ENCODE data around the gene MAGI1. TPM values are rescaled to one million over a fixed set of nuclear protein-coding genes. Genes with fewer than 3 reads are reported as not detected.

Gene MAGI1
- total RNA-seq, 2 donors from 2014 or later = 38.6 to 45.1 TPM

DNA sequence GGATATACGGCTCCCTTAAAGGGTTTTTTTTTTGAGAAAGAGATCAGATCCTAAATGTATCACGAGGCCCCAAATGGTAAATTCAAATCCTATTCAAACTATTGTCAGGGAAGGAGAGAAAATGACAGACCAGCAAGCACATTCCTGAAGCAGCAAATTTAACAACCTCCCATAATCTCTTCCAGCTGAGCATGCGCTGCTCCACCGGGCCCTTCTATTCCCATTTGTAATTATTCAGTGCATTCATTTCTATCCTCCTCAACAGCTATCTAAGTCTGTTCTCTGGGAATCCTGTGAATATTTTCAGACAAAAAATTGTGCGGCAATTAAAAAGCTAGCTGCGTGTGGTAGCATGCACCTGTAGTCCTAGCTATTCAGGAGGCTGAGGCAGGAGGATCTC lies 43.2 kb downstream of the MAGI1 start:
- Mint-ChIP-seq H3K36me3 (ENCODE audit: low read depth) (peaks cover 3% of the 10 kb centered on the region), H3K27me3 (ENCODE audit: insufficient read depth) (no peaks in the 10 kb centered on the region), H3K9me3 (no peaks in the 10 kb centered on the region), H3K27ac (no peak overlapping the region), H3K4me3 (no peak overlapping the region), H3K4me1 (peaks cover 26% of the 10 kb centered on the region)
- Histone ChIP-seq H3K27me3 (ENCODE audit: control insufficient read depth, insufficient read depth, low read length, poor library complexity, severe bottlenecking) (no peaks in the 10 kb centered on the region), H3K27ac (ENCODE audit: low read depth, low read length) (no peak overlapping the region), H3K9me3 (ENCODE audit: control insufficient read depth, low read length) (no peaks in the 10 kb centered on the region), H3K9ac (ENCODE audit: extremely low read depth, low read length, poor library complexity, severe bottlenecking) (no peak overlapping the region), H3K4me3 (ENCODE audit: low read length) (no peak overlapping the region), H3K36me3 (ENCODE audit: control insufficient read depth, insufficient read depth, low read length) (peaks cover 4% of the 10 kb centered on the region), H3K4me1 (ENCODE audit: control insufficient read depth, insufficient read depth, low read length) (peaks cover 5% of the 10 kb centered on the region)
- 92% methylated on average over 4 to 6 of the region's 6 CpGs for WGBS, 2 experiments (ENCODE audit: insufficient coverage in 1 of 2, insufficient read length in 1 of 2)
- TF ChIP-seq, protein P1, sequence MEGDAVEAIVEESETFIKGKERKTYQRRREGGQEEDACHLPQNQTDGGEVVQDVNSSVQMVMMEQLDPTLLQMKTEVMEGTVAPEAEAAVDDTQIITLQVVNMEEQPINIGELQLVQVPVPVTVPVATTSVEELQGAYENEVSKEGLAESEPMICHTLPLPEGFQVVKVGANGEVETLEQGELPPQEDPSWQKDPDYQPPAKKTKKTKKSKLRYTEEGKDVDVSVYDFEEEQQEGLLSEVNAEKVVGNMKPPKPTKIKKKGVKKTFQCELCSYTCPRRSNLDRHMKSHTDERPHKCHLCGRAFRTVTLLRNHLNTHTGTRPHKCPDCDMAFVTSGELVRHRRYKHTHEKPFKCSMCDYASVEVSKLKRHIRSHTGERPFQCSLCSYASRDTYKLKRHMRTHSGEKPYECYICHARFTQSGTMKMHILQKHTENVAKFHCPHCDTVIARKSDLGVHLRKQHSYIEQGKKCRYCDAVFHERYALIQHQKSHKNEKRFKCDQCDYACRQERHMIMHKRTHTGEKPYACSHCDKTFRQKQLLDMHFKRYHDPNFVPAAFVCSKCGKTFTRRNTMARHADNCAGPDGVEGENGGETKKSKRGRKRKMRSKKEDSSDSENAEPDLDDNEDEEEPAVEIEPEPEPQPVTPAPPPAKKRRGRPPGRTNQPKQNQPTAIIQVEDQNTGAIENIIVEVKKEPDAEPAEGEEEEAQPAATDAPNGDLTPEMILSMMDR (conservative IDR thresholded peaks at IDR 0.05) = no peak
- no peak for DNase-seq

DNA sequence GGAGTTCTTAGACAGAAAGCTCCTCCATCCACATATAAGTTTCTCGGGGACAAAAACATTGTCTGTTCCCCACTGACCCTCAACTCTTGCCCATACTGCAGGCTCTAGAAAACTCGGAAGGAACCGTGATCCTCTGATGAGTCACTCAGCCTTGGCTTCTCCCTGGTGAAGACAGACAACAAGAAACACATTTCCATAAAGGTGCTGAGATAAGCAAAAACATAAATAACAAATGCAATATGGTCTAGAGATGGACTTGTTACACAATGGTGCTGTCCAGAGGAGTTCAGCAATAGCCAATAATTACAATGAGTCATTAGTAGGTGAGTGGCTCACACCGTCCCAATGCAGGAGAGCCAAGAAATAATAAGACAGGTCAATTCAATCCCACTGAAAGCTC lies 43.7 kb downstream of the MAGI1 start:
- Mint-ChIP-seq H3K4me1 (peaks cover 26% of the 10 kb centered on the region), H3K27me3 (ENCODE audit: insufficient read depth) (no peaks in the 10 kb centered on the region), H3K27ac (no peak overlapping the region), H3K4me3 (no peak overlapping the region), H3K9me3 (no peaks in the 10 kb centered on the region), H3K36me3 (ENCODE audit: low read depth) (peaks cover 3% of the 10 kb centered on the region)
- peaks cover 4% of the 10 kb centered on the region for H3K36me3 ChIP-seq (ENCODE audit: control insufficient read depth, insufficient read depth, low read length)
- TF ChIP-seq, protein P1 (conservative IDR thresholded peaks at IDR 0.05) = no peak
- H3K27me3 ChIP-seq (ENCODE audit: control insufficient read depth, insufficient read depth, low read length, poor library complexity, severe bottlenecking) = no peaks in the 10 kb centered on the region
- no peaks in the 10 kb centered on the region for H3K9me3 ChIP-seq (ENCODE audit: control insufficient read depth, low read length)
- peaks cover 5% of the 10 kb centered on the region for H3K4me1 ChIP-seq (ENCODE audit: control insufficient read depth, insufficient read depth, low read length)
- no peak overlapping the region for H3K9ac ChIP-seq (ENCODE audit: extremely low read depth, low read length, poor library complexity, severe bottlenecking)
- H3K27ac ChIP-seq (ENCODE audit: low read depth, low read length) = no peak overlapping the region
- H3K4me3 ChIP-seq (ENCODE audit: low read length) = no peak overlapping the region
- DNase-seq = no peak
- 89% methylated on average over 4 of the region's 4 CpGs; no CpG with 5 or more reads in 1 of the 2 experiments for WGBS, 2 experiments (ENCODE audit: insufficient coverage in 1 of 2, insufficient read length in 1 of 2)

DNA sequence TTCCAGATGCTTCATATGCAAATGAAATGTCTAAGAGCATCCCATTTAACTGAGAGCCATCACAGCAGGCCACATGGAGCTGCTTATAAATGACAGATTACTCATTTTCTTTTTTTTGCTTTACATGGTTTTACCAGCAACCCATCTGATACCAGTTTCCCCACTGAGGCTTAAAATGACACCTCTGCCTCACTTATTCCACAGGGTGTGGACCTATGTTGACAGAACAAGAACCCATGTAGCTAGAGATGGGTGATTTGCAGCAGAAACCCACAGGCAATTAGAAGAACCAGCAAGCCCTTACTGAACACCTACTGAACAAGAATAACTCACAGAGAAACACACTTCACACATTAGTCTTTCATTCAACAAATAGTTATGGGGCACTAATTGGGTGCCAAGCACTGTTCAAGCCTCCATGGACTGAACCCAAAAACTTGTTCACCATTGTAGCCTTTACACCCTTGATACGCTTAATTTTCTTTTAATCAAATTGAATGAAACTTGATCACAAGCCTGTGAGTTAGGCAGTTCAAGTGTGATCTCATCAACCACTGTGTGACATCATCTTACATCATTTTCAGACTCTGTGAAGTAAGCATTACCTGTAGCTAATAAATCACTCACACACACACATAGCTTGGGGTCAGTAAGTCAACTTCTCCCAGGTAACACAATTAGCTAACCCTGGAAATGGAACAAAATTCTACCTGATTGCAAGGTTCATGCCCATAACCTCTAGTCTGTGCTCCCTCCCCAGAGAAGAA lies 45.4 kb downstream of the MAGI1 start:
- 98 to 100% methylated on average over 1 of the region's 1 CpG for WGBS, 2 experiments (ENCODE audit: insufficient coverage in 1 of 2, insufficient read length in 1 of 2)
- TF ChIP-seq, protein P1 (conservative IDR thresholded peaks at IDR 0.05) = no peak
- Histone ChIP-seq H3K9ac (ENCODE audit: extremely low read depth, low read length, poor library complexity, severe bottlenecking) (no peak overlapping the region), H3K27me3 (ENCODE audit: control insufficient read depth, insufficient read depth, low read length, poor library complexity, severe bottlenecking) (no peaks in the 10 kb centered on the region), H3K36me3 (ENCODE audit: control insufficient read depth, insufficient read depth, low read length) (peaks cover 4% of the 10 kb centered on the region), H3K4me1 (ENCODE audit: control insufficient read depth, insufficient read depth, low read length) (no peaks in the 10 kb centered on the region), H3K9me3 (ENCODE audit: control insufficient read depth, low read length) (no peaks in the 10 kb centered on the region), H3K4me3 (ENCODE audit: low read length) (no peak overlapping the region), H3K27ac (ENCODE audit: low read depth, low read length) (no peak overlapping the region)
- Mint-ChIP-seq H3K36me3 (ENCODE audit: low read depth) (peaks cover 3% of the 10 kb centered on the region), H3K4me3 (no peak overlapping the region), H3K9me3 (no peaks in the 10 kb centered on the region), H3K27ac (peak overlapping the region; percentile 23), H3K4me1 (peaks cover 26% of the 10 kb centered on the region), H3K27me3 (ENCODE audit: insufficient read depth) (no peaks in the 10 kb centered on the region)
- DNase-seq = no peak
